Measurements from ENCODE around the gene PPARG.
"Not testable (repeated sequence)": the region's sequence is repeated elsewhere in the genome, so short reads cannot be mapped to it uniquely, and the experiment has no call there.

PPARG gene

DNA sequence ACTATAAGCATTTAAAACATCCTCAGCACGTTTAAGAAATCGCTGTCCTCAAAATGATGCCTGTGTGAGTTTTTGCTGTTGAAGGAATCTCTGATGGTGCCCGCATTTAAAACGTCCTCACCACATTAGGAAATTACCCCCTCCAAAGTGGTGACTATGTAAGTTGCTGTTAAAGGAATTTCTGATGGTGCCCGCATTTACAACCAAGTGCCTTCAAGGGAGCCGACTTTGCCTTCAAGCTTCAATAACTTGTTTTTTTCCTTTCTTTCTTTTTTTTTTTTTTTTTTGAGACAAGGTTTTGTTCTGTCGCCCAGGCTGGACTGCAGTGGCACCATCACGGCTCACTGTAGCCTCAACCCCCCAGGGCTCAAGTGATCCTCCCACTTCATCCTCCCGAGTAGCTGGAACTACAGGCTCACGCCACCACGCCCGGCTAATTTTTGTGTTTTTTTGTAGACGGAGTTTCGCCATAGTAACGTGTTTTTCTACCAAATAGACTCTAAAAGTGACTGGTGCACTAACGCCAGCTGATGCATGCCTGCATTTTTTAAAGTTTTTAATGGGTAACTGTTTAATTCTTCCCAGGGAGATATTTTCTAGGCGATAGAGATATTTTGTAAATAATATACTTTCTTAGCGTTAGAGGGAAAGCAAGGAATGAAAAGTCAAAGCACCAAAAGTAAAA is 176.4 kb downstream of the PPARG start:
- peaks cover 4% of the 10 kb centered on the region for H3K4me1 ChIP-seq
- H3K27ac ChIP-seq = peak overlapping the region; percentile 30
- H3K9me3 ChIP-seq (ENCODE audit: control insufficient read depth, low read length) = no peaks in the 10 kb centered on the region
- TF ChIP-seq, protein P1, sequence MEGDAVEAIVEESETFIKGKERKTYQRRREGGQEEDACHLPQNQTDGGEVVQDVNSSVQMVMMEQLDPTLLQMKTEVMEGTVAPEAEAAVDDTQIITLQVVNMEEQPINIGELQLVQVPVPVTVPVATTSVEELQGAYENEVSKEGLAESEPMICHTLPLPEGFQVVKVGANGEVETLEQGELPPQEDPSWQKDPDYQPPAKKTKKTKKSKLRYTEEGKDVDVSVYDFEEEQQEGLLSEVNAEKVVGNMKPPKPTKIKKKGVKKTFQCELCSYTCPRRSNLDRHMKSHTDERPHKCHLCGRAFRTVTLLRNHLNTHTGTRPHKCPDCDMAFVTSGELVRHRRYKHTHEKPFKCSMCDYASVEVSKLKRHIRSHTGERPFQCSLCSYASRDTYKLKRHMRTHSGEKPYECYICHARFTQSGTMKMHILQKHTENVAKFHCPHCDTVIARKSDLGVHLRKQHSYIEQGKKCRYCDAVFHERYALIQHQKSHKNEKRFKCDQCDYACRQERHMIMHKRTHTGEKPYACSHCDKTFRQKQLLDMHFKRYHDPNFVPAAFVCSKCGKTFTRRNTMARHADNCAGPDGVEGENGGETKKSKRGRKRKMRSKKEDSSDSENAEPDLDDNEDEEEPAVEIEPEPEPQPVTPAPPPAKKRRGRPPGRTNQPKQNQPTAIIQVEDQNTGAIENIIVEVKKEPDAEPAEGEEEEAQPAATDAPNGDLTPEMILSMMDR (IDR thresholded peaks at IDR 0.05) = no peak
- H3K4me2 ChIP-seq (ENCODE audit: low read length) = no peak overlapping the region
- no peaks in the 10 kb centered on the region for H3K27me3 ChIP-seq (ENCODE audit: control insufficient read depth, insufficient read depth, low read length)
- no peak overlapping the region for H3K4me3 ChIP-seq (ENCODE audit: low read depth, low read length)
- no peaks in the 10 kb centered on the region for H3K36me3 ChIP-seq (ENCODE audit: control insufficient read depth, insufficient read depth, low read length)
- no peak overlapping the region for H3K9ac ChIP-seq
- H3K79me2 ChIP-seq = no peaks in the 10 kb centered on the region
- H2AFZ ChIP-seq = no peak overlapping the region

DNA sequence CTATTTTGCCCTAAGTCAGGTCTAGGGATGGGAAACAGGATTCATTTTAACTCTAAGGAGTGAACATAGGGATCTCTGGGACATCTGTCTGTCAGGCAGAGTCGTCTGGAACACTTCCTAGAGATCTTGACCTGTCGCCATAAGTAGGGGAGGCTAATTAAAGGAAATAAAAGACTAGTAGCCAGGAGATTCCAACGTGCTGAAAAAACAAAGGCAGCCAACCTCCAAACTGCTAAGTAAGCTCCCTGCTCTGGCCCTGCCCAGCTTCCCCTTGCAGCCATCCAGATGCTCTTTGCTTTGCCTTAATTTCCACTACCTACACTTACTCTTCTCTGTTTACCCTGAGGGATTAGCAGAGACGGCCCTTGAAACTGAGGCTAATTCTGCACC is 177.0 kb downstream of the PPARG start:
- Histone ChIP-seq H3K4me1 (peaks cover 4% of the 10 kb centered on the region), H3K9me3 (ENCODE audit: control insufficient read depth, low read length) (no peaks in the 10 kb centered on the region), H3K27me3 (ENCODE audit: control insufficient read depth, insufficient read depth, low read length) (no peaks in the 10 kb centered on the region), H3K4me2 (ENCODE audit: low read length) (no peak overlapping the region), H3K4me3 (ENCODE audit: low read depth, low read length) (no peak overlapping the region), H2AFZ (no peak overlapping the region), H3K27ac (no peak overlapping the region), H3K9ac (no peak overlapping the region), H3K36me3 (ENCODE audit: control insufficient read depth, insufficient read depth, low read length) (no peaks in the 10 kb centered on the region), H3K79me2 (no peaks in the 10 kb centered on the region)
- TF ChIP-seq, protein P1 (IDR thresholded peaks at IDR 0.05) = no peak

DNA sequence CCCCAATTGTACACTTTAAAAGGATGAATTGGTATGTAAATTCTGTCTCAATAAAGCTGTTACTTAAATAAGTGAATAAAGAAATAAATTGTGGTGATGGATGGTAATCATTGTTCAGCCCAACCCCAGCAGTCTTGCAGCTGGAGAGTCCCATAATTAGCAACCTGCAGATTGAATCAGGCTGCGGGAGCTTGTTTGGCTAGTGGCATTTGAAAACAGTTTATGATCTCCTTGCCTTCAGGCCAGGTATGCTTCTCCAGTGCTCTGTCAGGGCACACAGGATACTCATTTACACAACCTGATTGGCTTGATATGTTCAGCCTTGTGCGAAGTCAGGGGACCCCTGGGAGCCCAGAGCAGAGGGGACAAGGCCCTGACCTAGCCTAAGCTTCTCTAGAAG is 178.9 kb downstream of the PPARG start:
- TF ChIP-seq, protein P1 (IDR thresholded peaks at IDR 0.05) = no peak
- Histone ChIP-seq H3K4me3 (ENCODE audit: low read depth, low read length) (no peak overlapping the region), H3K27ac (no peak overlapping the region), H3K4me2 (ENCODE audit: low read length) (no peak overlapping the region), H3K9ac (no peak overlapping the region), H3K9me3 (ENCODE audit: control insufficient read depth, low read length) (no peaks in the 10 kb centered on the region), H3K4me1 (no peaks in the 10 kb centered on the region), H3K36me3 (ENCODE audit: control insufficient read depth, insufficient read depth, low read length) (no peaks in the 10 kb centered on the region), H3K27me3 (ENCODE audit: control insufficient read depth, insufficient read depth, low read length) (no peaks in the 10 kb centered on the region), H3K79me2 (no peaks in the 10 kb centered on the region), H2AFZ (no peak overlapping the region)

DNA sequence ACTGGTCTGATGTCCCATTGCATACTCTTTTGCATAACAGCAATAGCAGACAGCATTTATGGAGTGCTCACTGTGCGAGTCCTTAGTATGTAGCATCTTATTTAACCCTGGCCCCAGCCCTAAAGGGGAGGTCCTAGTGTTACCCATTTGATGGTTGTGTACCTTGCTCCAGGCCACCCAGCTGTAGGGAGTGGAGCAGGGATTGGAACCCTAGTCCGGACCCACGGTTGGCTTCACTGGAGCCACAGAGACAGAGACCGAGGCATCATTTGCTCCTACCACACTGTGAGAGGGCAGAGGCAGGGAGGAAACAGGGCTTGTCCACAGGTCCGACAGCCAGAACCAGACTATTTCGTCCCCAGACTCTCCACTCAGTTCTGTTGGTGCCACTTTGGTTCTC is 179.4 kb downstream of the PPARG start:
- H3K9ac ChIP-seq = no peak overlapping the region
- no peak overlapping the region for H3K4me3 ChIP-seq (ENCODE audit: low read depth, low read length)
- H3K27ac ChIP-seq = no peak overlapping the region
- TF ChIP-seq, protein P1 (IDR thresholded peaks at IDR 0.05) = no peak
- no peaks in the 10 kb centered on the region for H3K4me1 ChIP-seq
- H2AFZ ChIP-seq = no peak overlapping the region
- no peaks in the 10 kb centered on the region for H3K36me3 ChIP-seq (ENCODE audit: control insufficient read depth, insufficient read depth, low read length)
- no peaks in the 10 kb centered on the region for H3K79me2 ChIP-seq
- no peaks in the 10 kb centered on the region for H3K9me3 ChIP-seq (ENCODE audit: control insufficient read depth, low read length)
- no peak overlapping the region for H3K4me2 ChIP-seq (ENCODE audit: low read length)
- H3K27me3 ChIP-seq (ENCODE audit: control insufficient read depth, insufficient read depth, low read length) = no peaks in the 10 kb centered on the region

DNA sequence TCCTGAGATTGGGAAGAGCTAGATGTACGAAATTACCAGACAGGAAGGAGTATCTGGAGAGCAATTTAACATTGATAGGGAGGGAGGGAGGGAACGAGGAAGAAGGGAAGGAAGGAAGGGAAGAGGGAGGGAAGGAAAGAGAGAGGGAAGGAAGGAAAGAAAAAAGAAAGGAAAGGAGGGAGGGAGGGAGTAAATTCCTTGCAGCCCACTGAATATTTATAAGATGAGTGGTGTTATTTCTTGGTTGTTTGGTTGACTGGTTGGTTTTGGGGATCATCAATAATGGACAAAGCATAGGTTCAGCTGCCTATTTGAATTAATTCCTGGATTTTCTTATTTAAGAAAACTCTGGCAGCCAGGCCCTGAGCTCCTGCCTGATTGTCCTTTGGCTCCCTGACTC is 179.9 kb downstream of the PPARG start:
- TF ChIP-seq, protein P1 (IDR thresholded peaks at IDR 0.05) = no peak
- Histone ChIP-seq H3K4me2 (ENCODE audit: low read length) (no peak overlapping the region), H3K9me3 (ENCODE audit: control insufficient read depth, low read length) (no peaks in the 10 kb centered on the region), H3K27me3 (ENCODE audit: control insufficient read depth, insufficient read depth, low read length) (no peaks in the 10 kb centered on the region), H3K79me2 (no peaks in the 10 kb centered on the region), H3K27ac (no peak overlapping the region), H3K4me3 (ENCODE audit: low read depth, low read length) (no peak overlapping the region), H3K4me1 (no peaks in the 10 kb centered on the region), H3K36me3 (ENCODE audit: control insufficient read depth, insufficient read depth, low read length) (no peaks in the 10 kb centered on the region), H2AFZ (no peak overlapping the region), H3K9ac (no peak overlapping the region)

DNA sequence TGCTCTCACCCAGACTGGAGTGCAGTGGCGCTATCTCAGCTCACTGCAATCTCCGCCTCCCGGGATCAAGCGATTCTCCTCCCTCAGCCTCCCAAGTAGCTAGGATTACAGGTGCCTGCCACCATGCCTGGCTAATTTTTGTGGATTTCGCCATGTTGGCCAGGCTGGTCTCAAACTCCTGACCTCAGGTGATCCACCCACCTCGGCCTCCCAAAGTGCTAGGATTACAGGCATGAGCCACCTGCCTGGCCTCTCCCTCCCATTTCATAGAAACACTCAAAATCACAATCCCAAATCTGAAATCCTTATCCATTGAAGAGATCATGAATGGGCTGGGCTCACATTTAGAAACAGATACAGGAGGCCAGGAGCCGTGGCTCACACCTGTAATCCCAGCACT is 180.4 kb downstream of the PPARG start:
- H3K4me3 ChIP-seq (ENCODE audit: low read depth, low read length); H3K27ac ChIP-seq; H3K9me3 ChIP-seq (ENCODE audit: control insufficient read depth, low read length); H3K27me3 ChIP-seq (ENCODE audit: control insufficient read depth, insufficient read depth, low read length); H3K79me2 ChIP-seq; H3K9ac ChIP-seq; H3K4me2 ChIP-seq (ENCODE audit: low read length); H3K4me1 ChIP-seq; H3K36me3 ChIP-seq (ENCODE audit: control insufficient read depth, insufficient read depth, low read length); H2AFZ ChIP-seq: not testable (repeated sequence)
